Left lung (tissue), 10 donors: ENCODE data around the gene EDN1. TPM values are rescaled to one million over a fixed set of nuclear protein-coding genes. Genes with fewer than 3 reads are reported as not detected.

ENCODE experiments used
- ATAC-seq: fragments of 200-7000 bp; cut with Tn5 transposase; one replicate; pipeline ENCODE4 v1.9.1; 2020; ENCODE audit warnings: moderate library complexity
- DNase-seq, 4 donors: peaks; one replicate each; pipeline ENCODE4 v3.0.0-alpha.2; 2013 to 2020
- H3K27ac ChIP-seq, 2 donors: fragments of 200-600 bp; sonication (generic) in 1 of 2; one replicate each; pipeline versions ENCODE4 v1.5.0 to v1.8.0; 2020 to 2021
- H3K27me3 ChIP-seq, 2 donors: fragments of 200-600 bp; sonication (generic) in 1 of 2; one replicate each; pipeline versions ENCODE4 v1.5.0 to v1.8.0; 2020 to 2021
- H3K36me3 ChIP-seq, 2 donors: fragments of 200-600 bp; sonication (generic) in 1 of 2; one replicate each; pipeline versions ENCODE4 v1.5.0 to v1.8.0; 2020 to 2021
- H3K4me1 ChIP-seq, 2 donors: fragments of 200-600 bp; one replicate each; pipeline ENCODE4 v1.8.0; 2021
- H3K4me3 ChIP-seq, 2 donors: fragments of 200-600 bp; sonication (generic) in 1 of 2; one replicate each; pipeline versions ENCODE4 v1.5.0 to v1.8.0; 2020 to 2021; ENCODE audit warnings: mild to moderate bottlenecking in 1 of 2
- H3K9me3 ChIP-seq, 2 donors: fragments of 200-600 bp; sonication (generic) in 1 of 2; one replicate each; pipeline versions ENCODE4 v1.5.0 to v1.8.0; 2020 to 2021
- CTCF ChIP-seq, 2 donors: fragments of 200-600 bp; sonication (generic) in 1 of 2; IDR thresholded peaks; one replicate each; pipeline versions ENCODE4 v1.5.0 to v1.8.0; 2021; ENCODE audit warnings: antibody characterized with exemption in 2 of 2
- intact Hi-C, 2 donors: fragments of 100-400 bp; cut with DNase I; formaldehyde crosslinking; loops; one replicate each; pipeline versions ENCODE4 v1.11.2 to v1.14.2; 2022
- polyA plus RNA-seq, 6 donors: library from polyadenylated mRNA; unstranded; fragments of 120-200 nt; gene quantifications; one replicate each; pipeline ENCODE4 v1.2.1, GENCODE V29; 2013; ENCODE audit not compliant: insufficient read length in 6 of 6
- total RNA-seq, 2 donors: library from RNA; stranded (reverse); fragmentation: NEBNext Ultra II Directional; extraction: Animal tissue kit (Norgen Biotek cat#: 25700); gene quantifications; one replicate each; pipeline ENCODE4 v1.2.1, GENCODE V29; 2021
- donor health status: DM: no; HTN: yes; CAD: no.
- donor health status: DM: no; HTN: no; CAD: no.

EDN1 gene
- total and polyA plus RNA-seq, 8 donors: 21.7 to 58.9 (median 38.9) TPM

GRCh38 chr6:12296604-12297003 is 6.4 kb downstream of the EDN1 start:
- Histone ChIP-seq H3K36me3 (peaks cover 0 to 30% of the 10 kb centered on the region in 2 donors), H3K9me3 (no peaks in the 10 kb centered on the region), H3K4me1 (peaks cover 0 to 12% of the 10 kb centered on the region in 2 donors), H3K4me3 (no peak overlapping the region), H3K27ac (no peak overlapping the region), H3K27me3 (peaks cover 0 to 8% of the 10 kb centered on the region in 2 donors)
- ATAC-seq (no peak), DNase-seq (no peak)
- intact Hi-C loops: loop anchor here in 1 of 2 donors (10.0 kb wide), 1 partner anchor 288 kb away; no protein-coding TSS in a partner anchor
- TF ChIP-seq CTCF (IDR thresholded peaks at IDR 0.05): no peak

DNA sequence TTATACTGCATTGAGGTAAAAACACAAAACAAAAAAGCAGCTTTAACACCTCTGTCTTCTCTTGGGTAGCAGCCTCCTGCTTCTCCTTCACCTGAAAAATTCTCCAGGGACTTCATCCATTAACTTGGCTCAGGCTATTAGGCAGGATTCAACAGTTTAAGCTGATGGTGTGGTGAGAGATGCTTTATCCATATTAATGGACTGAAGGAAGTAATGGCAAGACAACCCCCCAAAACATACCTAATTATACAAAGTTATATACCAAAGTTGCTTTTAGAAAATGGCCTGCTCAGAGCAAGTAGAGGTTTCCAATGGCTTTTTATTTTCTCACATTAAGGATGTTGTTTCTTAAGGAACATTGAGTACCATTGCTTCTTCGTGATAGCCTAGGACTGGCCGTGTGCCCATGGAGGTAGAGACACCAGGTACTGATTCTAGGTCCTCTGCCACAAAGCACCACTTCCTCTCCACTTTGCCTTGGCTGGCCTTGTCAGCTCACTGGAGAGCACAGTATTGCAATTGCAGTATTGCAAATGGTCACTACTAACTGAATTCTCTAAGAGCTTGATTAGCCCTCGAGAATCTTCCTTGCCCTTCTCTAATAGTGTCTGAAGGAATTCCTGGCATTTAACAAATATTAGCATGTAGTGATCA is 7.3 kb downstream of the EDN1 start:
- no peak for TF ChIP-seq CTCF (IDR thresholded peaks at IDR 0.05)
- no peak for ATAC-seq
- H3K4me3 ChIP-seq: no peak overlapping the region
- H3K27me3 ChIP-seq: no peaks in the 10 kb centered on the region
- H3K27ac ChIP-seq: no peak overlapping the region
- peaks cover 0 to 30% of the 10 kb centered on the region in 2 donors for H3K36me3 ChIP-seq
- intact Hi-C loops: loop anchor here in 1 of 2 donors (10.0 kb wide), 1 partner anchor 287 kb away; no protein-coding TSS in a partner anchor
- no peak for DNase-seq
- peaks cover 0 to 7% of the 10 kb centered on the region in 2 donors for H3K4me1 ChIP-seq
- no peaks in the 10 kb centered on the region for H3K9me3 ChIP-seq

GRCh38 chr6:12298017-12298978 is 8.1 kb downstream of the EDN1 start:
- ATAC-seq: no peak
- Histone ChIP-seq H3K27me3 (no peaks in the 10 kb centered on the region), H3K4me3 (no peak overlapping the region), H3K9me3 (no peaks in the 10 kb centered on the region), H3K36me3 (peaks cover 0 to 30% of the 10 kb centered on the region in 2 donors), H3K4me1 (peaks cover 0 to 7% of the 10 kb centered on the region in 2 donors), H3K27ac (no peak overlapping the region)
- no peak for TF ChIP-seq CTCF (IDR thresholded peaks at IDR 0.05)
- DNase-seq: no peak
- intact Hi-C loops: loop anchor here in 1 of 2 donors (10.0 kb wide), 1 partner anchor 287 kb away; no protein-coding TSS in a partner anchor

- intact Hi-C loops: loop anchor here in 1 of 2 donors (10.0 kb wide), 1 partner anchor 286 kb away; no protein-coding TSS in a partner anchor
- H3K36me3 ChIP-seq: peaks cover 0 to 27% of the 10 kb centered on the region in 2 donors
- no peak for TF ChIP-seq CTCF (IDR thresholded peaks at IDR 0.05)
Observed at GRCh38 chr6:12298995-12299394, 8.8 kb downstream of the EDN1 start.

GRCh38 chr6:12301018-12301417 is 10.9 kb downstream of the EDN1 start:
- DNase-seq (no peak), ATAC-seq (no peak)
- intact Hi-C loops: no loop called here
- no peak overlapping the region for H3K27ac ChIP-seq
- H3K4me1 ChIP-seq: no peaks in the 10 kb centered on the region
- peaks cover 0 to 13% of the 10 kb centered on the region in 2 donors for H3K36me3 ChIP-seq
- no peaks in the 10 kb centered on the region for H3K27me3 ChIP-seq
- no peak for TF ChIP-seq CTCF (IDR thresholded peaks at IDR 0.05)
- no peaks in the 10 kb centered on the region for H3K9me3 ChIP-seq
- H3K4me3 ChIP-seq: no peak overlapping the region

More at GRCh38 chr6:12298995-12299394, 8.8 kb downstream of the EDN1 start:
- Histone ChIP-seq H3K27me3 (no peaks in the 10 kb centered on the region), H3K27ac (no peak overlapping the region), H3K9me3 (no peaks in the 10 kb centered on the region), H3K4me1 (peaks cover 0 to 6% of the 10 kb centered on the region in 2 donors), H3K4me3 (no peak overlapping the region)
- ATAC-seq: no peak
- no peak for DNase-seq
